Measurements from ENCODE around the gene MMP15. TPM values are rescaled to one million over a fixed set of nuclear protein-coding genes. Genes with fewer than 3 reads are reported as not detected.
"Not testable (repeated sequence)": the region's sequence is repeated elsewhere in the genome, so short reads cannot be mapped to it uniquely, and the experiment has no call there.

MMP15 gene
- total RNA-seq, 1 donor from 2014 or later = 6.6 TPM

GRCh38 chr16:58049232-58050185 is 24.0 kb downstream of the MMP15 start:
- DNase-seq = no peak

GRCh38 chr16:58051296-58051695 is 25.7 kb downstream of the MMP15 start:
- no peak for DNase-seq

- DNase-seq = no peak
Measured at GRCh38 chr16:58051821-58052603, 26.5 kb downstream of the MMP15 start.

- no peak for DNase-seq
Measured at GRCh38 chr16:58053682-58054005, 28.1 kb downstream of the MMP15 start.

- no peak for DNase-seq
Measured at GRCh38 chr16:58054289-58054688, 28.7 kb downstream of the MMP15 start.

GRCh38 chr16:58056580-58056979 is 31.0 kb downstream of the MMP15 start:
- no peak for DNase-seq

GRCh38 chr16:58057121-58057520 is 31.6 kb downstream of the MMP15 start:
- no peak for DNase-seq

GRCh38 chr16:58057784-58058183 is 32.2 kb downstream of the MMP15 start:
- DNase-seq = no peak

GRCh38 chr16:58062821-58063220 is 37.3 kb downstream of the MMP15 start:
- no peak for DNase-seq

GRCh38 chr16:58063377-58064076 is 38.0 kb downstream of the MMP15 start:
- DNase-seq = no peak

- no peak for DNase-seq
Measured at GRCh38 chr16:58070585-58070984, 45.0 kb downstream of the MMP15 start.

GRCh38 chr16:58072134-58072533 is 46.6 kb downstream of the MMP15 start:
- not testable (repeated sequence) for DNase-seq

GRCh38 chr16:58073086-58073485 is 47.5 kb downstream of the MMP15 start:
- not testable (repeated sequence) for DNase-seq

- no peak for DNase-seq
Measured at GRCh38 chr16:58074657-58075056, 49.1 kb downstream of the MMP15 start.

GRCh38 chr16:58076514-58076913 is 51.0 kb downstream of the MMP15 start:
- DNase-seq = no peak

GRCh38 chr16:58077796-58078195 is 52.2 kb downstream of the MMP15 start:
- DNase-seq = no peak

- not testable (repeated sequence) for DNase-seq
Measured at GRCh38 chr16:58080657-58081056, 55.1 kb downstream of the MMP15 start.

GRCh38 chr16:58082381-58082780 is 56.8 kb downstream of the MMP15 start:
- DNase-seq = no peak

- DNase-seq = no peak
Measured at GRCh38 chr16:58084635-58085034, 59.1 kb downstream of the MMP15 start.

GRCh38 chr16:58085171-58085570 is 59.6 kb downstream of the MMP15 start:
- DNase-seq = no peak

- DNase-seq = no peak
Measured at GRCh38 chr16:58085584-58086251, 60.2 kb downstream of the MMP15 start.

All from skin of body (tissue), 2 donors.